Islet precursor cell (in vitro differentiated cells): ENCODE data around the gene BCCIP.
A peak's percentile ranks its signal among the peaks of the same experiment; 100 is the strongest.

ENCODE experiments used
- DNase-seq: peaks from one replicate; pipeline ENCODE4 v3.0.0-alpha.2; 2018

Gene BCCIP

DNA sequence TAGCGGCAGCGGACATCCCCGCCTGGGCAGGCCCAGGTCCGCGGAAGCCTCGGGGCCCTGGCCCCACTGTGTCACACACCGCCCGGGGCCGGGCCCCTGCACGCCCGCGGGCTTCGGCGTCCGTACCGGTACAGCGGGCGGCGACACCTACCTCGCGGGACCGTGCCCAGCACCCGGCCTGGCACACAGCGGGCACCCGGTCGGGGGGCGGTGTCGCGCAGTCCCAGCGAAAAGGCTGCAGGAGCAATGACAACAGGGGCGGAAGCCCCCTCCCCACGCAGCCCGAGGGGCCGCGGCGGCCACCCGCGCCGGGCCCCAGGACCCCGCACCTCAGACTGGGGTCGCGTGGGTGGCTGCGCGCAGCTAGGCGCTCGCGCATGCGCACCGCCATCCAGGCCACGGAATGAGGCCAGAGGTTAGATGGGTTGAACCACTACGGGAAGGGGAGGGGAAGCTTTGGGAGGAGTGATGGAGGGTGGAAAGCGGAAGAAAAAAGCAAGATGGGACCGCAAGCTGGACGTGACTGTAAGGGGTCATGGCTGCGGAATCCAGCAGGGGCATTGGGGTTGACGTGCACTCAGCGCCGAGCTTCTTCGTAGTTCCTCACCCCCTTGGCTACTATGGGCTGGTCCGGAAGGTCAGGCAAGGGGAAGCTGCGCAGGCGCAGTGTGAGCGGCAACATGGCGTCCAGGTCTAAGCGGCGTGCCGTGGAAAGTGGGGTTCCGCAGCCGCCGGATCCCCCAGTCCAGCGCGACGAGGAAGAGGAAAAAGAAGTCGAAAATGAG is at the start of gene BCCIP, which contains the start of gene UROS:
Gene BCCIP, plus strand, starts transcription at position 669 of the 785 bp plus-strand sequence. Its CDS starts 12 bp downstream, at position 681.
Gene UROS, minus strand, starts transcription at position 381 of the 785 bp plus-strand sequence. CDS start 6,759 bp downstream, outside the sequence.
- peak; percentile 90 for DNase-seq

DNA sequence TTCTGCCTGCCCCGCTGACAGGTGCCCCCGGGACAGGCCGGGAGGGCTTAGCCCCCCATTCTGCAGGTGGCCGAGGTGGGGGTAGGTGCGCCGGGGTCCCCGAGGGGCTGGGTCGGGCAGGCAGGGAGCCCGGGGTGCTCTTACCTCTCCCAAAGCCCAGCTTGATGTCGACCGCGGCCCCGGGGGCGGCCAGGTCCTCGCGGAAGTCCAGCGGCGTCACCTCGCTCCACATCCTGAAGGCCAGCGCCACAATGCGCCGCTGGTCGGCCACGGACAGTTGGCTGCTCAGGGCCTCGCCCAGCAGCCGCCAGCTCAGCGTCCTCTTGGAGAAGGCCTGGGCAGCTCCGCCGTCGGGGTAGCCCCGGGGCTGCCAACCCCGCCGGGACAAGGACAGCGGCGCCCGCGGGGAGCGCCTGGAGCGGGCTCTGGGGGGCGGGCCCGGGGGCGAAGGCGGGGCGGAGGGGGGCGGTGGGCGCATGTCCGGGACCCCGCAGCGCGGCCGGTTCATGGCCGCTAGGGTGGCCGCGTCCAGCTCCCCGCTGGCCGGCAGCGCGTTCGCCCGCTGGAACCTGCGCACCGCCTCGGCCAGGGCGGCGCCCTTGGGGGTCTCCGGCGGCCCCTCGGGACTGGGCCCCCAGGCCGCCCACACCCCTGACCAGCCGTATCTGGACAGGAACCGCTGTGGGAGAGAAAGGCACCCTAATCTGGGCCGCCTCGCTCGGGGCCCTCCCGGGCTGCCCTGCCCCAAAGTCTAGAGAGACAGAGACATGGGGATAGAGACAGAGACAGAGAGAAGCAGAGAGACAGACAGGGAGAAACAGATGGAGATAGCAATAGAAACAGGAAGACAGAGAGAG is 49.4 kb upstream of the BCCIP start:
- DNase-seq = no peak

DNA sequence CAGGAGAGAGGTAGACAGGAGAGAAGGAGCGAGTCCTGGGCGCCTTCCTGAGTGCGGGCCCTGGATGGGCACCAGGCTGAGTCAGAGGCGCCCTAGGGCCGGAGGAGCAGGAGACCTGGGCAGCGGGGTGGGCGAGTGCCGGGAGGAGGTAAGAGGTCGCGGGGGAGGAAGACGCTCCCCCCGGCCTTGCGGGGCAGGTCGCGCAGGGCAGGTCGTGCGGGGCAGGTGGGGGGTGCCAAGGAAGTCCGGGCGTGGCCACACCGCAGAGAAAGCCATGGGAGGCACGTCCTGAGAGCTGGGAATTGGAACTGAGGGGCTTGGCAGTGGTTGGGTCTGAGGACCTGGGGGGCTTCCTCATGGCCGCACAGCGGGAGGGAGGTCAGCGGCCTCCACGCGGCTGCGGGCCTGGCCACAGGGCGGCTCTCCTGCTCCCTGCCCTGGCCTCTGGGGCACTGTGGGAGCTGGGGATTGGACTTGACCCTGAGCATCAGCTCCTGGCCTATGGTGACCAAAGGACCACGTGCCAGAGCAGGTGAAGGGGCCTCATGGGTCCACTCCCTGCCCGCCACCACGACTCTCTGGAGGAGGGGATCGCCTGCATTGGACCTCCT is 48.7 kb upstream of the BCCIP start:
- DNase-seq = no peak

DNA sequence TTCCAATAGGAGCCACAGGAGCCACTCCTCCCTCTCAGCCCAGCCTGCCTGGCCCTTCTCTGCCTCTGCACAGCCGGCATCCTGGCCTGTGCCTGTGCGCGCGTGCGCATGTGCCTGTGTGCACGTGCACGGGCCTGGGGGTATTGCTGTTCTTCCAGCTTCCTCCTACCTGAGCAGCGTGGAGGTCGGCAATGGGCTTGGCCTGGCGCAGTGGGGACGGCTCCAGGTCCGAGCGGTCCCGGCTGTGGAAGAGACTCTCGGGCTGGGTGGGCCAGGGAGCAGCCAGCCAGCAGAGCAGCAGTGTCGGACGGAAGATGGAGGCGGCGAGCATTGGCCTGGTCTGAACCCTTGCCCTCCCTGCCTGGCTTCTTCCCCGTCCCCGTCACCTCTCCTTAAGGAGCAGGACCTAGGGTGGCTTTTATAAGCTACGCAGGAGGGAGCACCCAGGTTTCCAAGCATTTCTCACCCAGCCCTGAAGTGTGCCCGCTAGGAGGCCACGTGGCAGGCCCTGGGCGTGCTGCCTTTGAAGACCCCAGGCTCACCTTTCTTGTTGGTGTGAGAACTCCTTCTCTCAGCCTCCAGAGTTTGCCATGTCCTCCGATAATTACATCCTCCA is 47.7 kb upstream of the BCCIP start, which contains the start of gene MMP21:
Gene MMP21, minus strand, starts transcription at position 331 of the 616 bp plus-strand sequence. Its CDS starts 0 bp downstream, at position 331.
- peak; percentile 53 for DNase-seq

DNA sequence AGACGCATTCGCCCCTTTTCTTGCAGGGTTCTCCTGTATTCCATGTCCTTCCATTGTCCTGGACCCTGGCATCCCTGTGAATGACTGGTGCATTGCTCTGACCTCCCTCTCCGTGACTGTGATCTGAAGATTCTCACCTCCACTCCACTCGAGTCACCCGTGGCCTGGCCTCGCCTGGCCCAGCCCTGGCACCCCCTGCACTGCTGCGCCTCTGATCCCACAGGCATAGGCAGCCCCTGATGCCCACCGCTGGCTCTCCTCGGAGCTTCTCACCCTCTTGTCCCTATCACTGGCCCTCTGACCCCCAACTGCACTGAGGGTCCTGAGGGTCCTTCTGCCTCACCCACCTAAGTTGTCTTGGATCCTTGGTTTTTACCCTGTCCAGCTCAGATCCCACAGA is 45.5 kb upstream of the BCCIP start:
- DNase-seq = no peak

DNA sequence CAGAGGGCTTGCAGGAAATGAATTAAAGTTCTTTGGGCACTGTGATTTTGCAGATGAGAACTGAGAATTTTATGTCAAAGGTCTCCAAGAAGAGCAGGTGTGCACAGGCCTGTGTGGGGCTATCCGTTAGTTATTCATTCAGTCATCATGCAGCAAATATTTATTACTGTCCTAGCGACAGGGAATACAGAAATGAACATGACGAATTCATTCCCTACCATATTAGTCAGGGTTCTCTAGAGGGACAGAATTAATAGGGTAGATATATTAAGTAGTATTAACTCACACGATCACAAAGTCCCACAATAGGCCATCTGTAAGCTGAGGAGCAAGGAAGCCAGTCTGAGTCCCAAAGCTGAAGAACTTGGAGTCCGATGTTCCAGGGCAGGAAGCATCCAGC is 44.8 kb upstream of the BCCIP start:
- DNase-seq = no peak

DNA sequence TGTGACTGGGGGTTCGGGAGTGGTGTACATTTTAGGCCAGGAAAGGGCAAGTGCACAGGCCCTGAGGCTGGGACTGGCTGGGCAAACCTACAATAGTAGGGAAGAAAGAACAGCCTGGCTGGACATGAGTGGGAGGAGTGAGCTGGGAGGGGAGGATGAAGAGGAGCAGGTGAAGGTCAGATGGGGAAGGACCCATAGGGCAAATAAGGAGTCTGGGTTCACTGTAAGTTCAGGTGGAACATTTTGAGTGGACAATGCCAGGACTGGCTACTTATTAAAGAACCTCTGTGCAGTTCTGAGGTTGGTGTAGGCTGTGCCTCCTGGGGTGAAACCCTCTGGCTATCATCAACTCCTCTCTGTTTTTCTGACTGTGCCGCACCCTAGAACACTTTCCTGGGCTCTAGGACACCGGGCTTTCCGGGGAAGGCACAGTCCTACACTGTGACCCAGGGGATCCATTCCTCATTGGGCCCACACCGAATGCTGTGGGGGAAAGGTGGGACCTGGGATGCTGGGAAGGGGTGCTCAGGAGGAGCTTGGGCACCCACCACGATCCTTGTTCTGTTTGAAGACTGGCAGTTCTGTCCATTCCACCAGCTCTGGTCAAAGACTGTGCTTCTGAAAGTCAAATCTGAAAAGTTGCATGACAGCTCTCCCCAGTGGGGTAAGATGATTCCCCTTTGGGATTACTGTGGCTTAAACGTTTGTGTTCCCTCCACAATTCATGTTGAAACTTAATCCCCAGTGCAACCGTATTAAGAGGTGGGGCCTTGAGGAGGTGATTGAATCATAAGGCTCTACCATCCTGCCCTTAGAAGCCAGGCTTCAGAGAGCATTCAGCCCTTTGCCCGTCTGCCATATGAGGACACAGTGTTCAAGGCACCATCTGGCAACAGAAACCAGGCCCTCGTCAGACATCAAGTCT is 43.7 kb upstream of the BCCIP start:
- peak; percentile 24 for DNase-seq

DNA sequence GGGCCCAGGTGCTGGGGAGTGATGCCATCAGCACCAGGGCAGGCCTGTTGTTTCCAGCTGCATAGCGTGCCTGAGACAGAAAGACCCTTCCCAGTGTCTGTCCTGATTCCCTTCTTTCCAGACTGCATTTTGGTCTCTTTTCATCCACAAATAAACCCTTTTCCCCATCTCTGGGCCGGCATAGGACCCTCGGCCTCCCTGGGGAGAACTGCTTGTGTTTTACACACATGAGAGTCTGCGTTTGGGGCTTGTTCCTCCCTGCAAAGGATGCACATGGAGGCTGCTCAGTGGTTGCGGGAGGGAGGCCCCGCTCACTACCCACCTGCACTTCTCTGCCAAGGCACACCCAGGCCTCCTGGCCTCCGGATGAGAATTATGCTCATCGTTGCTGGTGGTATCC is 42.0 kb upstream of the BCCIP start:
- DNase-seq = peak; percentile 42

DNA sequence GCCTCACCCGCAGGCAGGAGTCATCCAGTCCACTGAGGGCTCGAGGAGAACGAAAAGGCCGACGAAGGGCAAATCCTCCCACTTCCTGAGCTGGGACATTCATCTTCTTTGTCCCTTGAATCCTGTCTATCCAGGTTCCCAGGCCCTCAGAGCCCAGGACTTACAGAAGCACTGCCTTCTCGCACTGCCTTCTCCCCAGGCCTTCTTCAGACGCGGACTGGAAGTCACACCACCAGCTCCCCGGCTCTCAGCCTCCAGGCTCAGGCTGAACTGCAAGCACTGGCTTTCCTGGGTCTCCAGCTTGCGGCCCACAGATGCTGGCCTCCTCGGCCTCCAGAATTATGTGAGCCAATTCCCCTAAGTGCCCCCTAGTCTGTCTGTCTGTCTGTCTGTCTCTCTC is 41.3 kb upstream of the BCCIP start:
- DNase-seq = peak; percentile 54

DNA sequence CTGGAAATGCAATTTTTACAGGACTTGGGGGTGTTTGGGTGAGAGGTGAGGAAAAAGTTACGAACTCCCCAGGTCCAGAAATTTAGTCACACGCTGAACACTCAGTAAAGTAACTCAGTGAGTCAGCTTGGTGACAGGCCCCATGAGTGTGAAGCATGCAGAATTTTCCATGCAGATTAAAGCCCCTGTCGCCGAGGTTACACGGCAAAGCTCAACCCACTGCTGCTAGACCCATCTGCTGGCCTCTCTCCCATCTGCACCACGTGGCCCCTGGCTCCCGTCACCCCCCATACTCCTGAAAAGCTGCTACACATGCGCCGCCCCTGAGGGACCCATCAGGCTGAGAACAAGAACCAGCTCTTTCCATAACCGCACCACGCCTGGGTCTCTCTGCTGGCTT is 40.7 kb upstream of the BCCIP start:
- no peak for DNase-seq

DNA sequence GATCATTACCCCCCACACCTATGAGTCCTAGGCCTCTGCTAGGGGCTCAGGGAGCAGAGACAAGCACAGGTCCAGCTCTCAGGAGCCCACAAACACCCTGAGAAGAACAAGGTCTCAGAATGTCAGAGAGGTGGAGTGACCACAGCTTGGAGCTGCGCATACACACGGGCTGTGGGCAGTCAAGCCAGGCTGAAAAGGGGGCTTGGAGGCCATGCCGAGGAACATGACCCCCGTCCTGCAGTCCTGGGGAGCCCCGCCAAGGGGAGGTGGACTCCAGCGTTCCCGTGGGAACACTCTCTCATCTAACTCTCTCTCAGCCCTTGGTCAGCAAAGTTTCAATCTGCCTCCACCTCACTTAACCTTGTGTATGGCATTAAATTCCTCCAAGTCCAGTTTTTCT is 39.9 kb upstream of the BCCIP start:
- no peak for DNase-seq

DNA sequence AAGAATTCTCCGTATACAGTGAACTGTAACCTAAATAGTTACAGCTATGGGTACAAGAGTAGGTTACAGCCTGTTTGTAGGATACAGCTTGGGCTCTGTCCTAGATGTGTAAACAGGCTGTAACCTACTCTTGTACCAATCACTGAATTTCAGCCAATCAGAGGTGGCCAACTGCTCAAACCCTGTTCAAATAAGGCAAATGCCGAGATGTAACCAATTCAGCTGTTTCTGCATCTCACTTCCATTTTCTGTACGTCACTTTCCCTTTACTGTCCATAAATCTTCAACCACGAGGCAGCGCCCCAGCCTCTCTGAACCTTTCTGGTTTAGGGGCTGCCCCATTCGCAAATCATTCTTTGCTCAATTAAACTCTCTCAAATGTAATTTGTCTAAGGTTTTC is 39.4 kb upstream of the BCCIP start:
- DNase-seq = no peak

DNA sequence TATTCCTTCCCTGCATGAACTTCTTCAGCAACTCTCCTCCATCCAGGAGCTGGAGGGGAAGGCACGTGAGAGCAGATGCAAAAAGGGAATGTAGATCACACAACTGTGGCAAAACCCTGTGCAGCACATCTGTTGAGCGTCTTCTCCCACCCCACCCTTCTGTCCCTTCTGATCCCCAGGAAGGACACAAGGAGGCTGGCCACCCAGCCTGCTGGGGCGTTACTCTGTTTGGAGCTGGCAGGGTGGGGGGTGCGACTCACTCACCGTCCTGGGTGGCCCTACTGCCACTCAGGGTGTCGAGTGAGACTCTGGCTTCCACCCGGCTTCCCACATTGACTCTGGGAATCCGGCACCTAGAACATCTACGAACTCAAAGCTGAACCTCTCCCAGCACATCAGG is 37.6 kb upstream of the BCCIP start:
- DNase-seq = no peak

DNA sequence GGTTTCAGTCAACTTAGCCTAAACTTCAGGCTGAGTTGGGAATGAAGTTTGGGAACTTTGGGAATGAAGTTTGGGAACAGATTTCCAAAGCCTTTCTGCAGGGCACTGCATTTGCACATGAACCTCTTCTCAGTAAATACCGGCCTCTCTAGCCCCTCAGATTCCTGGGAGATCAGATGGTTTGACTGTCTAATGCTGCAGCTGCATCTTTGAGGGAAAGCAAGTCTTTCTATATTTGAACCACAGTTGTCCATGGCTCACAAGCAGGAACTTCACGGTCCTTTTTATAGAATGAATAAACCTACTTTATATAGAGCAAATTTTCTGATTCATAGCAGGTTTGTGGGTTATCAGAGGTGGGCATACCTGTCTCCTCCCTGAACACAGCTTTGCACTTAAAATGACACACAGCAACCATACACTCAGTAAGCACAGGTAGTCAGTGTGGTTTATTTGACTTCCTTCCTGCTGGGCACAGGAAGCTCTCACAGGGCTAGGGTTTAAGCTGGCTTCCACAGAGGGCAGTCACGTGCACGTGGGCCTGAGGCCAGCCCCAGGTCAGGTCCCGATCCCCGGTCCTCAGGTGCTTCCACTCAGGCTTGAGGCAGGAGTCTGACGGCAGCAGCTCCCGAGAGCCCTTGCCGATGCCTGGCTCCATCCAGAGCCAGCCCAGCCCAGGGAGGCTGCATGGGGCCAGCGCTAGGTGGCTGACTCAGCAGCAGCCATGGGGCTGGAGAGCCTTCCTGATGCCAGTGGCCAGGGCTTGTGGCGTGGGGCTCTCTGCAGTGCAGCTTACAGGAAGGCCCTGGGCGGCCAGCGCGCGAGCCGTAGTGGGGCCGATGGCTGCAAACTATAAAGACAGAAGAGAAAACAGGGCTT is 35.0 kb upstream of the BCCIP start:
- DNase-seq = no peak

DNA sequence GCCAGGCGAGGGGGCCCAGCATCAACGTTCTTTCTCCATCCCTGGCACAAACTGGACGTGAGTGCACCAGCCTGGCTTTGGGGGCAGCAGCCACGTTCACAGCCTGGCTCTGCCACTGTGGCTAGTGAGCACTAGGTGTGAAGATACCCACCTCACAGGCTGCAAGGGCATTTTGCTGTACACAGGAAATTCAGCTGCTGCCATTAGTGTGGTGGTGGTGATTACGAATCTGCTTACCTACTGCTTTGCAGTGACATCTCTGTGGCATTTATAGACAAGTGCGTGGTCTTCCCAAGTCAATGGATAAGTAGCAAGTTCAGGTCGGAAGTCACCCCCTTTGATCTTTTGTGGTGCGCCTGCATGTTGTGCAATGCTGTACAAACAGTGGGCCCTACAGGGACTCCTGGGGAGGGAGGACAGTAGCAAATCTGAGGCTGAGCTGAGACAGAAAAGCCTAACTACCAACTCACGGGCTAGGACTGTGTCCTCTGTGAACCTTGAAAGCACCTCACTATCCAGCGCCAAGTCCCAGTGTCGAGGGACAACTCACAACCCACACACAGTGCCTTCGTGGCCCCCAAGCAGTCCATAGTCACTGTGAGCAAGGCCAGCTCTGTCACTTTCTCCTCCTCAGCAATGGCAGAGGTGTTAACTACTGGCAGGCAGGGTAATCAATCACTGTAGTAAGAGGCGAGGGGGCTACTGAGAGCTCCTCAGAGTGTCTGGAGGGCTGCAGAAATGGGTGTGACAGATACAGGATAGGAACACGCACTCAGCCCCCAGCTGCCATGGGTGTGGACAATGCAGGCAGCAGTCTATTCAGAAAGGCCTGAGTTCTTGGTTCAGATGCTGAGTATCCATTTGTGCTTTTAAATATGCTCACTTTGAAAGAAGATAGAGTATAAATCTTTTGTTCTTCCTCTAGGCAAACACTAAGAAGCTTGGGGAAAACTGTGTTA is 30.7 kb upstream of the BCCIP start:
- no peak for DNase-seq

DNA sequence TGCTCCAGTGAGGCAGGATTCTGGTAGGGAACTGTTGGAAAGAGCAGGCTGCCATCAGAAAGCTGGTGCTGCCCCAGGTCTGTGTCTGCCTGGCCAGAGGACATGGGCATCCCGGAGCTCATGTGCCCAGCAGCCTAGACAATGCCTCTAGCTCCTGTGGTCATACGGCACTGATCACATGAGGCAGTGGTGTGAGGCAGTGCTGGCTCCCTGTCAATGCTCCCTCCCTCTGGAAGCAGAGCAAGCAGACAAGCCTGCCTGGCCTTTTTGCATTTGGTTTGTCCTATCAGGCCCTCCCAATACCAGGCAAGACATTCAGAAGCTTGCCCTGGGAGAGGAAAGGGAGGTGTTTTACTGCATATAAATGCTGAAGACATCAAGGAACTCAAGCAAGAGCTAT is 28.2 kb upstream of the BCCIP start:
- no peak for DNase-seq

DNA sequence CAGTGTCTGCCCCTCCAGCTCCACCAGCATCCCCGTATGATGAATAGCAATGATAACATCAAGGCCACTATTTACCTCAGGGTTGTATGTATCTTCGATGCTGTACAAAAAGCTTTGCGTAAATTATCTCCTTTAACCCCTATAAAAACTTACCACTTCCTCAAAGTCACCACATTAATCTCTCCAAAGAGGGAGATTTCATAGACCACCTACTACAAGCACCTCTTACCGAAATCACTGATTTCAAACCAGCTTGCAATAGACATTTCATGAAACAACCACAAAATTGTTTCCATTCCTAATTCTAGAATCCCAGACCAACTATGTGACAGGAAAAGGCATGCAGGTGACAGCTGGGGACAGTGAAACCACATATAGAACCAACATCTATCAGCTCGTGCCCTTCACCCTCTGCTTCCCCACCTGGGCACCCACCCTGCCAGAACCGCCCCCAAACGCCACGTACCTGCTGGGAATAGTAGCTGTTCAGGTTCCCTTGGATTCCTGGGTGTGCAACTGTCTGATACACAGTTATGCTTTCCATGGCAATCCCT is 27.6 kb upstream of the BCCIP start:
- DNase-seq = no peak

DNA sequence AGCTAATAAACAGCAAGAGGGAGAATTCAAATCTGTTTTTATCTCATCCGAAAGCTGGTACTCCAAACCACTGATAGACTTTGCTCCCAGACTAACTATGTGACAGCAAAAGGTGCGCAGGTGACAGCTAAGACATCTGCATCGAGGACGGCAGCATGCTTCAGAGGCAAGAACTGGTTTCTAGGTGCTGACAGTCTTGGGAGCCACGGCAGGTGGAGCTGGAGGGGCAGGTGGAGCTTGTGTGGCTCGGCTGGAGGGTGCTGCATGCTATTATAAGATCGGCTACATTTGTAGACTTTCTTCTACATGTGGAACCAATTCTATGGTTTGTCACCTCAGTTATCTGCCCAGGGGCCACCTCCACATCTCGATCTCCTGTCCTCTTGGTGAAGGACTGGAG is 25.9 kb upstream of the BCCIP start:
- DNase-seq = no peak

DNA sequence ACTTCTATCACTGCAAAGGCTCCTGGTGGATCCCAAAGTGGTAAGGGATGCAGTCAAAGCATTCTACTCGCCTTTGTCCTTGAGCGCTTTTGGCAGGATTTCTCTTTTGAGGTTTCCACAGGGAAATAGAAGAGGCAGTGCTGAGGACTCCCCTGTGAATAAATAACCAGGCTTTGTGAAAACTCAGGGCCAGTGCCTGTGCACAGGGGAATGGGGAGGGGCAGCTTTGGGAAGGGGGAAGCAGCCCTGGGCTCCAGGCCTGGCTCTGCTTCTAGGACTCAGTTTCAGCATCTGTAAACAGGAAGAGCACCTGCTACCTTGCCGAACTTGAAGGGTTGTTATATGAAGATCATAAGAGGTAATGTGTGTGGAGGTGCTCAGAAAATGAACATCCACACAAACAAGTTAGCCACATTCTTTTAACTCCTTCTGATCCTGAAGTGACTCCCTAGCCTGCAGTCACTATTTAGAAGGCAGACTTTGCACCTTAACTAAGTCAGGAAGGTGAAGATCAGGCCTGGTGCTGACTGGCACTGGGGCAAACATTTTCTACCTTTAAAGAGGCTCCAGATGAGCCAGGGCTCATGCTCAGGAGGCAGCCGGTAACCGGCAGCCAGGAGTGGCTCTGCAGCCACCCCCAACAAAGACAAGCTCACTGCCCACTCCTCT is 25.2 kb upstream of the BCCIP start:
- no peak for DNase-seq
